RPMI8226 (cell line): Measurements from ENCODE around the gene TMEM255B.

Source experiments
- DNase-seq: peaks from one replicate; pipeline ENCODE4 v3.0.0-alpha.2; 2015

The TMEM255B gene

DNA sequence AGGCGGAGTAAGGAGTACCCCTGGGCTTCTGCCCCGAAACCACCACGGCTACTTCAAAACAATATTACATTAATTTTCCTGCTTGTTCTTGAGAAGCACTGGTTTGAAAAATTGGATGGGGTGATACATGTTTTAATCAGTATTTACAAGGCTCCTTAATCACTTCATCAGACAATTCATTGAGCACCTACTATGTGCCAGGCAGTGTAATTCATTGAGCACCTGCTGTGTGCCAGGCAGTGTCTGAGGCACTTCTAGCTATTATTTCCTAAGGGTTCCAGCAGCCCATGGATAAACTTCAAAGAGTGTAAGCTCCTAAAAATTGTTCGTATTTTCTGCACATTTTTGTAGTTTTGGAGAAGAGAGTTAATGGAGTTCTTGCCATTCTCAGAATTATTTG is 106.4 kb downstream of the TMEM255B start:
- DNase-seq: no peak
